OCI-LY3 (cell line): ENCODE results near the gene TIMD4.

ENCODE experiments used
- H2AFZ ChIP-seq: fragments of 200-600, 300-600 bp; shearing (Covaris generic); 2 replicates; pipeline ENCODE4 v1.6.0; 2014; ENCODE audit warnings: antibody characterized with exemption, low read depth, low read length
- H3K27ac ChIP-seq: fragments of 200-600, 300-600 bp; sonication (generic); 2 replicates; pipeline ENCODE4 v1.5.1; 2014; ENCODE audit warnings: mild to moderate bottlenecking, low read length, moderate library complexity, mixed read lengths
- H3K27me3 ChIP-seq: fragments of 200-600, 300-600 bp; sonication (generic); 2 replicates; pipeline ENCODE4 v1.6.1; 2014; ENCODE audit warnings: low read depth, low read length, mixed read lengths
- H3K36me3 ChIP-seq: fragments of 200-600, 300-600 bp; sonication (generic); replicated peaks from 2 replicates; pipeline ENCODE3; 2014; ENCODE audit warnings: low read depth, low read length, mixed read lengths
- H3K4me1 ChIP-seq: fragments of 300-600, 200-600 bp; sonication (generic); 2 replicates; pipeline ENCODE4 v1.6.1; 2014; ENCODE audit warnings: low read length, mixed read lengths
- H3K4me2 ChIP-seq: fragments of 200-600, 300-600 bp; sonication (generic); 2 replicates; pipeline ENCODE4 v1.6.1; 2014; ENCODE audit warnings: low read length, mixed read lengths
- H3K4me3 ChIP-seq: fragments of 300-600, 200-600 bp; sonication (generic); 2 replicates; pipeline ENCODE4 v1.5.1; 2014; ENCODE audit warnings: antibody characterized with exemption, mild to moderate bottlenecking, low read length, moderate library complexity
- H3K79me2 ChIP-seq: fragments of 300-600, 200-600 bp; shearing (Covaris generic); 2 replicates; pipeline ENCODE4 v1.6.1; 2014; ENCODE audit warnings: mild to moderate bottlenecking, low read length, mixed read lengths
- H3K9ac ChIP-seq: fragments of 300-600, 200-600 bp; shearing (Covaris generic); 2 replicates; pipeline ENCODE4 v1.6.0; 2014; ENCODE audit warnings: mild to moderate bottlenecking, low read length, moderate library complexity
- H3K9me3 ChIP-seq: fragments of 200-600, 300-600 bp; shearing (Covaris generic); 2 replicates; pipeline ENCODE4 v1.6.1; 2014; ENCODE audit warnings: low read length, mixed read lengths; ENCODE audit not compliant: insufficient read depth
- H4K20me1 ChIP-seq: fragments of 200-600, 300-600 bp; sonication (generic); 2 replicates; pipeline ENCODE4 v1.6.1; 2016; ENCODE audit warnings: low read length, mixed read lengths; ENCODE audit not compliant: insufficient read depth
- EZH2phosphoT487 ChIP-seq: fragments of 200-600 bp; shearing (Covaris generic); IDR thresholded peaks from 2 replicates; pipeline ENCODE4 v1.6.1; 2018; ENCODE audit warnings: antibody characterized with exemption, mixed run types, low read depth
- TF ChIP-seq, protein P1 (sequence below): fragments of 200-600, 300-600 bp; sonication (generic); IDR thresholded peaks from 2 replicates; pipeline ENCODE4 v1.5.1; 2014; ENCODE audit warnings: antibody characterized with exemption, low read length, low read depth

TIMD4 gene

DNA sequence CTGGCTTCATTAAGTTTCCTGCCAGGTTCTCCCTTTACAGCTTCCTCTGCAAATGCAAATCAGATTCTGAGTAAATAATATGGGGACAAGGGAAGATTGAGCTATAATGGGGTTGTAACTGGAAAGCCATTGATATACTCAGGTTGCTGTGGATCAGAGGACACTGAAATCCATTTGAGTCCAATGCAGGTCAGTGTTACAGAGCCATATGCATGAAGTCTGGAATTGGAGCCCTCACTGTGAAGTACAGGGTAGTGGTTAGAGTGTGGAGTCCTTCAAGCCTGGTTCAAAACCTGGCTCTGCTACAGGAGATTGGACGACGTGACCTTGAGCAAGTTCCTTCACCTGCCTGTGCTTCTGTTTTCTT lies 48.7 kb downstream of the TIMD4 start:
- TF ChIP-seq, protein P1, sequence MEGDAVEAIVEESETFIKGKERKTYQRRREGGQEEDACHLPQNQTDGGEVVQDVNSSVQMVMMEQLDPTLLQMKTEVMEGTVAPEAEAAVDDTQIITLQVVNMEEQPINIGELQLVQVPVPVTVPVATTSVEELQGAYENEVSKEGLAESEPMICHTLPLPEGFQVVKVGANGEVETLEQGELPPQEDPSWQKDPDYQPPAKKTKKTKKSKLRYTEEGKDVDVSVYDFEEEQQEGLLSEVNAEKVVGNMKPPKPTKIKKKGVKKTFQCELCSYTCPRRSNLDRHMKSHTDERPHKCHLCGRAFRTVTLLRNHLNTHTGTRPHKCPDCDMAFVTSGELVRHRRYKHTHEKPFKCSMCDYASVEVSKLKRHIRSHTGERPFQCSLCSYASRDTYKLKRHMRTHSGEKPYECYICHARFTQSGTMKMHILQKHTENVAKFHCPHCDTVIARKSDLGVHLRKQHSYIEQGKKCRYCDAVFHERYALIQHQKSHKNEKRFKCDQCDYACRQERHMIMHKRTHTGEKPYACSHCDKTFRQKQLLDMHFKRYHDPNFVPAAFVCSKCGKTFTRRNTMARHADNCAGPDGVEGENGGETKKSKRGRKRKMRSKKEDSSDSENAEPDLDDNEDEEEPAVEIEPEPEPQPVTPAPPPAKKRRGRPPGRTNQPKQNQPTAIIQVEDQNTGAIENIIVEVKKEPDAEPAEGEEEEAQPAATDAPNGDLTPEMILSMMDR: no peak
- no peak for TF ChIP-seq EZH2phosphoT487
- peaks cover 24% of the 10 kb centered on the region for H3K4me1 ChIP-seq
- no peaks in the 10 kb centered on the region for H3K79me2 ChIP-seq
- no peaks in the 10 kb centered on the region for H4K20me1 ChIP-seq
- peaks cover 7% of the 10 kb centered on the region for H3K36me3 ChIP-seq
- H2AFZ ChIP-seq: peak overlapping the region; percentile 80; the same call in 1 of the 2 replicates
- peak overlapping the region; percentile 63 for H3K4me2 ChIP-seq
- no peak overlapping the region for H3K9ac ChIP-seq
- peak overlapping the region; percentile 52; the same call in 1 of the 2 replicates for H3K4me3 ChIP-seq
- peak overlapping the region; percentile 26 for H3K27ac ChIP-seq
- no peaks in the 10 kb centered on the region for H3K27me3 ChIP-seq
- no peaks in the 10 kb centered on the region for H3K9me3 ChIP-seq

DNA sequence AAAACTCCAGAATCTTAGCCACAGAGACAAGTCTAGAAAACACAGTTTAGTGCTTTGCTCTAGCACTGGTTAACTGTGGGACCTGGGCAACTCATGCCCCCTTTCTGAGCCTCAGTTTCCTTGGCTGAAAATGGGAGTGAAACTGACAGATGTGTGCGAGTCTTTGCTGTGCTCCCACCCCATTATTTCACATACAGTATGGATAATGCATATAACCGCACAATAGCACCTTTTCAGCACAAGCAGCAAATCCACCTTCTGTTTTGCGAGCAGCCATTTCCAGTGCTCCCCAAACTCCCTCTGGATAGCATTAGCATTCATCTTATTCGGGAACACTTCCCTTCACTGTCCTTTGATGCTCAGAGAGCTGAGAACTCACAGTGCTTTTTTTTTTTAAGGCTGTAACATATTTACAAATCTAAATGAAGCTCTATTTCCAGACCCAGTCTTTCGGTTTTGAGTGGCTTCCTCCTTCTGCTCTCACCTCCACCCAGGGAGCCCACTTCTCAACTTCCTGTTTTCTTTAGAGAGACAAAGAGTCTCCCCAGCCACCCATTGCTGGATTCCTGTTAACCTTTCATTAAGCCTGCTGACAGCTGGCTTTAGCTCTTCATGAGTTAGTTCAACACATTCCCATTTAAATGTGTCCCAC lies 49.2 kb downstream of the TIMD4 start:
- Histone ChIP-seq H3K27me3 (no peaks in the 10 kb centered on the region), H3K36me3 (peaks cover 7% of the 10 kb centered on the region), H3K9ac (peak overlapping the region; percentile 16; the same call in 1 of the 2 replicates), H3K4me3 (peak overlapping the region; percentile 52), H3K9me3 (no peaks in the 10 kb centered on the region), H2AFZ (peak overlapping the region; percentile 80), H4K20me1 (no peaks in the 10 kb centered on the region), H3K4me1 (peaks cover 24% of the 10 kb centered on the region), H3K4me2 (peak overlapping the region; percentile 63), H3K27ac (peak overlapping the region; percentile 26), H3K79me2 (no peaks in the 10 kb centered on the region)
- no peak for TF ChIP-seq EZH2phosphoT487
- TF ChIP-seq, protein P1: no peak

DNA sequence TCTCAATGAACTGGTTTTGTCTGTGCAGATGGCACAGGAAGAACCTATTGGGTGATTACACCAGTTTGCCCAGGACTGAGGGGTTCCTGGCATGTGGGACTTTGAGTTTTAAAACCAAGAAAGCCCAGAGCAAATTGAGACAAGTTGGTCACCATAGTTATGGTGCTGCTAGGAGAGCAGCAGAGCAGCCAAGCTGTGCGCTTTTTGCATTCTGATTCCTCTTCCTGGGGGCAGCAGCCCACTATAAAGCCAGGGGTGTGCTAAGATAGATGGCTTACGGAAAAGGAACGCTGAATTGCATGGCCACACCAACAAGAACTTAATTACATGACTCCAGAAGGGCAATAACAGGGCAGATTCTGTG lies 49.7 kb downstream of the TIMD4 start:
- Histone ChIP-seq H3K4me2 (peak overlapping the region; percentile 63), H3K9ac (peak overlapping the region; percentile 16; the same call in 1 of the 2 replicates), H3K4me3 (peak overlapping the region; percentile 52), H3K27ac (peak overlapping the region; percentile 26; the same call in 1 of the 2 replicates), H3K4me1 (peaks cover 19% of the 10 kb centered on the region), H3K36me3 (peaks cover 7% of the 10 kb centered on the region), H2AFZ (peak overlapping the region; percentile 80), H4K20me1 (no peaks in the 10 kb centered on the region), H3K27me3 (no peaks in the 10 kb centered on the region), H3K9me3 (no peaks in the 10 kb centered on the region), H3K79me2 (no peaks in the 10 kb centered on the region)
- TF ChIP-seq, protein P1: no peak
- no peak for TF ChIP-seq EZH2phosphoT487

DNA sequence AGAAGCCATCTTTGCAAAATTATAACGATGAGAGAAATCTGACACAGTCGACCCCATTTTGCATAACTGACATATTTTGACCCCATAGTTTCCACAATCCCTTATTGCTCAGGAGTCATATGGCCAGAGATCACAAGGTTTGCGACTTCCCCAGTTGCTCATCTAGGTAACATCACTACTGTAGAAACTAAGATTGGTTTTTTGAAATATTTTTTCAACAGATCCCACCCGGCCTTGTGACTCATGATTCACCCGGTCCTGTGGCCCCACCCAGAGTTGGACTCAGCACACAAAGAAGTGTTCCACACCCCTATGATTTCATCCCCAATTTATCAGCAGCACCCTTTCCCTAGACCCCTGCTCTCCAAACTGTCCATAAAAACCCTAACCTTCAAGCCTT lies 50.2 kb downstream of the TIMD4 start:
- H4K20me1 ChIP-seq: no peaks in the 10 kb centered on the region
- H3K27me3 ChIP-seq: no peaks in the 10 kb centered on the region
- no peak overlapping the region for H3K27ac ChIP-seq
- H3K9me3 ChIP-seq: no peaks in the 10 kb centered on the region
- H3K4me1 ChIP-seq: peaks cover 16% of the 10 kb centered on the region
- TF ChIP-seq, protein P1: no peak
- no peak for TF ChIP-seq EZH2phosphoT487
- H3K4me2 ChIP-seq: 0 out of 2 replicates have a peak overlapping the region, but pooled peaks have one; percentile 63
- H3K36me3 ChIP-seq: peaks cover 7% of the 10 kb centered on the region
- no peak overlapping the region for H3K4me3 ChIP-seq
- no peak overlapping the region for H3K9ac ChIP-seq
- peak overlapping the region; percentile 80; the same call in 1 of the 2 replicates for H2AFZ ChIP-seq
- no peaks in the 10 kb centered on the region for H3K79me2 ChIP-seq
